Loucy (cell line): ENCODE results near the gene LIN9.

ENCODE experiments used
- H2AFZ ChIP-seq: fragments of 200-600 bp; sonication (generic); 2 replicates; pipeline ENCODE4 v1.6.0; 2016; ENCODE audit warnings: antibody characterized with exemption, mild to moderate bottlenecking, low read length, moderate library complexity
- H3F3A ChIP-seq: fragments of 200-600 bp; 2 replicates; pipeline ENCODE4 v1.6.0; 2016; ENCODE audit warnings: antibody characterized with exemption, low read depth, mild to moderate bottlenecking
- H3K27me3 ChIP-seq: fragments of 200-600 bp; sonication (generic); 2 replicates; pipeline ENCODE4 v1.6.1; 2014; ENCODE audit warnings: low read length, mild to moderate bottlenecking; ENCODE audit not compliant: insufficient read depth, poor library complexity, severe bottlenecking
- H3K36me3 ChIP-seq: fragments of 200-600 bp; sonication (generic); 2 replicates; pipeline ENCODE4 v1.6.1; 2016; ENCODE audit warnings: low read length; ENCODE audit not compliant: insufficient read depth
- H3K4me1 ChIP-seq: fragments of 200-600 bp; sonication (generic); 2 replicates; pipeline ENCODE4 v1.5.1; 2014; ENCODE audit warnings: low read length, mild to moderate bottlenecking; ENCODE audit not compliant: insufficient read depth, poor library complexity, severe bottlenecking
- H3K4me2 ChIP-seq: fragments of 200-600 bp; sonication (generic); 2 replicates; pipeline ENCODE4 v1.6.0; 2014; ENCODE audit warnings: antibody characterized with exemption, low read length, low read depth, mild to moderate bottlenecking; ENCODE audit not compliant: poor library complexity, severe bottlenecking
- H3K4me3 ChIP-seq: fragments of 200-600 bp; sonication (generic); 2 replicates; pipeline ENCODE4 v1.5.1; 2014; ENCODE audit warnings: low read length, mild to moderate bottlenecking, mixed read lengths; ENCODE audit not compliant: poor library complexity, severe bottlenecking
- H3K79me2 ChIP-seq: fragments of 200-600 bp; sonication (generic); 2 replicates; pipeline ENCODE4 v1.6.1; 2014; ENCODE audit warnings: low read length; ENCODE audit not compliant: insufficient read depth
- H3K9ac ChIP-seq: fragments of 200-600 bp; sonication (generic); 2 replicates; pipeline ENCODE4 v1.6.0; 2014; ENCODE audit warnings: mild to moderate bottlenecking, low read depth, low read length, moderate library complexity; ENCODE audit not compliant: poor library complexity, severe bottlenecking
- H3K9me2 ChIP-seq: fragments of 200-600 bp; sonication (generic); replicated peaks from 2 replicates; pipeline ENCODE4 v1.6.1; 2016; ENCODE audit warnings: low read depth, low read length, mixed read lengths
- H3K9me3 ChIP-seq: fragments of 200-600 bp; sonication (generic); 2 replicates; pipeline ENCODE4 v1.6.1; 2014; ENCODE audit warnings: mild to moderate bottlenecking, antibody characterized with exemption, low read length, low read depth; ENCODE audit not compliant: insufficient read depth
- H4K20me1 ChIP-seq: fragments of 200-600 bp; sonication (generic); 2 replicates; pipeline ENCODE4 v1.6.0; 2014; ENCODE audit warnings: antibody characterized with exemption, low read length, mild to moderate bottlenecking; ENCODE audit not compliant: insufficient read depth, poor library complexity, severe bottlenecking
- CTCF ChIP-seq: fragments of 200-600 bp; sonication (generic); conservative IDR thresholded peaks from 2 replicates; pipeline ENCODE4 v1.5.1; 2014; ENCODE audit warnings: mild to moderate bottlenecking, antibody characterized with exemption, low read length
- EZH2phosphoT487 ChIP-seq: fragments of 200-600 bp; IDR thresholded peaks from 2 replicates; pipeline ENCODE4 v1.6.1; 2018; ENCODE audit warnings: antibody characterized with exemption, mild to moderate bottlenecking, moderate library complexity, borderline replicate concordance

Gene LIN9

GRCh38 chr1:226207048-226207447, 101.9 kb downstream of the LIN9 start:
- H3K4me1 ChIP-seq = no peaks in the 10 kb centered on the region
- H3K27me3 ChIP-seq = no peaks in the 10 kb centered on the region
- no peaks in the 10 kb centered on the region for H3K36me3 ChIP-seq
- H3F3A ChIP-seq = no peaks in the 10 kb centered on the region
- TF ChIP-seq EZH2phosphoT487 (no peak), CTCF (no peak)
- no peak overlapping the region for H3K4me3 ChIP-seq
- no peaks in the 10 kb centered on the region for H3K79me2 ChIP-seq
- no peaks in the 10 kb centered on the region for H3K9me3 ChIP-seq
- H3K4me2 ChIP-seq = no peak overlapping the region
- H3K9me2 ChIP-seq = no peaks in the 10 kb centered on the region
- no peak overlapping the region for H2AFZ ChIP-seq
- no peaks in the 10 kb centered on the region for H4K20me1 ChIP-seq
- H3K9ac ChIP-seq = no peak overlapping the region

- H4K20me1 ChIP-seq = no peaks in the 10 kb centered on the region
- H3K79me2 ChIP-seq = no peaks in the 10 kb centered on the region
- H3K4me3 ChIP-seq = no peak overlapping the region
- H2AFZ ChIP-seq = no peak overlapping the region; the same call in 1 of the 2 replicates
- no peak overlapping the region for H3K4me2 ChIP-seq
- H3K9ac ChIP-seq = no peak overlapping the region
- TF ChIP-seq EZH2phosphoT487 (no peak), CTCF (no peak)
- no peaks in the 10 kb centered on the region for H3K36me3 ChIP-seq
- H3F3A ChIP-seq = no peaks in the 10 kb centered on the region
- H3K27me3 ChIP-seq = no peaks in the 10 kb centered on the region
- no peaks in the 10 kb centered on the region for H3K4me1 ChIP-seq
- H3K9me3 ChIP-seq = no peaks in the 10 kb centered on the region
- no peaks in the 10 kb centered on the region for H3K9me2 ChIP-seq
Observed at GRCh38 chr1:226204198-226204597, 104.8 kb downstream of the LIN9 start.

GRCh38 chr1:226203655-226204054, 105.3 kb downstream of the LIN9 start:
- Histone ChIP-seq H3K4me2 (no peak overlapping the region), H4K20me1 (no peaks in the 10 kb centered on the region)

More at GRCh38 chr1:226203655-226204054, 105.3 kb downstream of the LIN9 start:
- H3K36me3 ChIP-seq = no peaks in the 10 kb centered on the region
- no peak overlapping the region for H3K9ac ChIP-seq
- H3K4me1 ChIP-seq = no peaks in the 10 kb centered on the region
- H3K79me2 ChIP-seq = no peaks in the 10 kb centered on the region
- H3K9me3 ChIP-seq = no peaks in the 10 kb centered on the region
- peak overlapping the region; percentile 65 for H2AFZ ChIP-seq
- no peak overlapping the region for H3K4me3 ChIP-seq
- H3K27me3 ChIP-seq = no peaks in the 10 kb centered on the region
- no peaks in the 10 kb centered on the region for H3F3A ChIP-seq
- TF ChIP-seq CTCF = no peak
- no peak for TF ChIP-seq EZH2phosphoT487
- no peaks in the 10 kb centered on the region for H3K9me2 ChIP-seq
